K562 (cell line): Measurements from ENCODE around the gene SART1. TPM values are rescaled to one million over a fixed set of nuclear protein-coding genes. Genes with fewer than 3 reads are reported as not detected.

Experiments
- CGGBP1 ChIP-seq: fragments of 250-450 bp; sonication (Bioruptor Pico); IDR thresholded peaks from 2 replicates; pipeline ENCODE4 v1.9.0; 2021; ENCODE audit warnings: mild to moderate bottlenecking
- CREB1 ChIP-seq, 2 experiments: sonication (generic) in 1 of 2; formaldehyde crosslinking in 1 of 2; IDR thresholded peaks; 2 replicates each; pipeline versions ENCODE4 v1.6.1 to v1.8.0; 2012 to 2022; ENCODE audit warnings: inconsistent platforms in 1 of 2, mild to moderate bottlenecking in 1 of 2, missing genetic modification reagents in 1 of 2, moderate library complexity in 1 of 2
- ETS1 ChIP-seq: conservative IDR thresholded peaks from 2 replicates; pipeline ENCODE4 v1.6.1; 2011; ENCODE audit warnings: low read depth, mild to moderate bottlenecking, low read length; ENCODE audit not compliant: control insufficient read depth
- HDAC2 ChIP-seq: fragments of 450-650 bp; IDR thresholded peaks from 2 replicates; pipeline ENCODE4 v1.6.1; 2016; ENCODE audit warnings: mild to moderate bottlenecking
- HDAC3 ChIP-seq: fragments of 450-650 bp; IDR thresholded peaks from 2 replicates; pipeline ENCODE4 v1.6.1; 2018; ENCODE audit warnings: borderline replicate concordance, mild to moderate bottlenecking, moderate library complexity; ENCODE audit not compliant: partially characterized antibody
- JUND ChIP-seq, 2 experiments: IDR thresholded peaks; 2 replicates in 1 of 2; 3 replicates in 1 of 2; pipeline ENCODE4 v1.6.1; 2011; ENCODE audit warnings: borderline replicate concordance in 2 of 2, low read depth in 2 of 2, low read length in 2 of 2, improper control_type of control experiment in 1 of 2, missing biosample characterization in 1 of 2, missing genetic modification characterization in 1 of 2, missing genetic modification reagents in 1 of 2
- KHSRP ChIP-seq: fragments of 450-650 bp; IDR thresholded peaks from 2 replicates; pipeline ENCODE4 v1.6.1; 2017
- NCOA6 ChIP-seq: fragments of 450-650 bp; IDR thresholded peaks from 2 replicates; pipeline ENCODE4 v1.6.1; 2017; ENCODE audit warnings: mild to moderate bottlenecking
- NFYB ChIP-seq: IDR thresholded peaks from 2 replicates; pipeline ENCODE4 v1.6.1; 2011; ENCODE audit warnings: mild to moderate bottlenecking, moderate library complexity; ENCODE audit not compliant: insufficient read length; ENCODE audit errors: extremely low read depth
- RFX7 ChIP-seq: fragments of 250-450 bp; sonication (Bioruptor Pico); IDR thresholded peaks from 2 replicates; pipeline ENCODE4 v1.5.1; 2021; ENCODE audit warnings: mild to moderate bottlenecking
- SIRT6 ChIP-seq: IDR thresholded peaks from one replicate; pipeline ENCODE4 v1.6.1; 2012; ENCODE audit warnings: low read depth, mild to moderate bottlenecking, control low read depth, inconsistent platforms, low read length, moderate library complexity
- SOX6 ChIP-seq: fragments of 450-650 bp; IDR thresholded peaks from 2 replicates; pipeline ENCODE4 v1.6.1; 2014; ENCODE audit warnings: mild to moderate bottlenecking
- TEAD4 ChIP-seq, 2 experiments: sonication (generic) in 1 of 2; formaldehyde crosslinking in 1 of 2; IDR thresholded peaks; 2 replicates each; pipeline versions ENCODE4 v1.6.1 to v1.8.0; 2012 to 2022; ENCODE audit warnings: borderline replicate concordance in 1 of 2, inconsistent platforms in 1 of 2, low read length in 1 of 2, mild to moderate bottlenecking in 1 of 2, missing genetic modification reagents in 1 of 2
- TRIM24 ChIP-seq, 2 experiments: fragments of 450-650 bp; IDR thresholded peaks; 2 replicates each; pipeline ENCODE4 v1.6.1; 2016
- ZBTB2 ChIP-seq: fragments of 450-650 bp; IDR thresholded peaks from 2 replicates; pipeline ENCODE4 v1.6.1; 2016; ENCODE audit warnings: antibody characterized with exemption
- ZFP36 ChIP-seq: fragments of 150-350 bp; IDR thresholded peaks from 2 replicates; pipeline ENCODE4 v1.6.1; 2018; ENCODE audit warnings: low read length, low read depth; ENCODE audit not compliant: partially characterized antibody
- ZNF655 ChIP-seq: fragments of 250-450 bp; sonication (Bioruptor Pico); IDR thresholded peaks from 2 replicates; pipeline ENCODE4 v1.5.0; 2021
- ZNF76 ChIP-seq: fragments of 250-450 bp; sonication (Bioruptor Pico); IDR thresholded peaks from 2 replicates; pipeline ENCODE4 v1.4.0; 2020; ENCODE audit warnings: mild to moderate bottlenecking, moderate library complexity, borderline replicate concordance
- polyA plus RNA-seq, 8 experiments: library from polyadenylated mRNA; depleted of rRNA in 4 of 8; stranded (reverse) in 5 of 8; unstranded in 3 of 8; fragments of >200 nt; fragmentation: Nextera tagmentation in 2 of 8; fragmentation: Illumina TruSeq in 1 of 8; extraction: Ambion mirVana in 2 of 8; extraction: Trizol in 1 of 8; gene quantifications; 2 replicates each; pipeline versions ENCODE4 v1.2.1 to v1.2.3, GENCODE V29; 2011 to 2014; ENCODE audit warnings: inconsistent platforms in 1 of 8, missing spikeins in 1 of 8
- total RNA-seq, 7 experiments: library from RNA; depleted of rRNA in 6 of 7; stranded (reverse); fragments of >200 nt in 6 of 7; fragmentation: Illumina TruSeq in 2 of 7; extraction: Trizol in 2 of 7; gene quantifications; 2 replicates each; pipeline versions ENCODE4 v1.2.1 to v1.2.3, GENCODE V29; 2011 to 2021; ENCODE audit warnings: low replicate concordance in 1 of 7

SART1 gene
- total and polyA plus RNA-seq, 9 of the 15 experiments (the other 6 are each of a cell fraction or from before 2014, with no cell fraction given), result 4.8 to 84.1 (median 31.7) TPM

GRCh38 chr11:66001942-66002647, 40.6 kb downstream of the SART1 start, which contains the start of the genes BANF1 and EIF1AD (continued):
- TF ChIP-seq ZBTB2 (peak; percentile 85), ETS1 (no peak; the same call in 1 of the 2 replicates), HDAC2 (peak; percentile 92; the same call in 1 of the 2 replicates), HDAC3 (peak; percentile 77), RFX7 (CRISPR knock-in tag) (no peak), ZNF76 (CRISPR knock-in tag) (peak; percentile 82; the same call in 1 of the 2 replicates), KHSRP (no peak), TRIM24 (IDR thresholded peaks at IDR 0.05) (peak; percentile 44 to 100; a peak in 3 of 4 replicates), CGGBP1 (CRISPR knock-in tag) (no peak; the same call in 1 of the 2 replicates), NCOA6 (peak; percentile 83; the same call in 1 of the 2 replicates), TEAD4 (IDR thresholded peaks at IDR 0.05; ENCODE audit: low read length) (peak; percentile 64; the same call in 1 of the 2 replicates), TEAD4 (CRISPR knock-in tag; IDR thresholded peaks at IDR 0.05; ENCODE audit: borderline replicate concordance) (no peak), NFYB (no peak), ZFP36 (peak; percentile 22), SIRT6 (no peak), CREB1 (IDR thresholded peaks at IDR 0.05) (peak; percentile 79), CREB1 (CRISPR knock-in tag; IDR thresholded peaks at IDR 0.05) (peak; percentile 81), JUND (IDR thresholded peaks at IDR 0.05; ENCODE audit: borderline replicate concordance, low read depth, low read length) (peak; percentile 75), JUND (tag; IDR thresholded peaks at IDR 0.05; ENCODE audit: borderline replicate concordance, low read depth, low read length) (peak; percentile 60; the same call in 2 of the 3 replicates), ZNF655 (CRISPR knock-in tag) (no peak), SOX6 (peak; percentile 71)
